ENCODE measurements around the gene SLC16A2.
"Not testable (repeated sequence)": the region's sequence is repeated elsewhere in the genome, so short reads cannot be mapped to it uniquely, and the experiment has no call there.

SLC16A2 gene

GRCh38 chrX:74448669-74449068, 27.4 kb downstream of the SLC16A2 start:
- no peak for DNase-seq

- peak; percentile 47 for DNase-seq
These were observed 28.1 kb downstream of the SLC16A2 start for GRCh38 chrX:74449322-74449936.

GRCh38 chrX:74449937-74450330, 28.6 kb downstream of the SLC16A2 start:
- DNase-seq, result no peak

- DNase-seq, result peak; percentile 30
These were observed 29.6 kb downstream of the SLC16A2 start for GRCh38 chrX:74450803-74451449.

GRCh38 chrX:74451450-74452198, 30.3 kb downstream of the SLC16A2 start:
- peak; percentile 5 for DNase-seq

GRCh38 chrX:74452199-74452481, 30.8 kb downstream of the SLC16A2 start:
- no peak for DNase-seq

GRCh38 chrX:74453178-74453577, 31.9 kb downstream of the SLC16A2 start:
- DNase-seq, result no peak

GRCh38 chrX:74454233-74454632, 32.9 kb downstream of the SLC16A2 start:
- DNase-seq, result not testable (repeated sequence)

GRCh38 chrX:74458736-74459135, 37.4 kb downstream of the SLC16A2 start:
- no peak for DNase-seq

- DNase-seq, result no peak
These were observed 40.1 kb downstream of the SLC16A2 start for GRCh38 chrX:74461384-74461783.

- DNase-seq, result no peak
These were observed 43.4 kb downstream of the SLC16A2 start for GRCh38 chrX:74464722-74465121.

GRCh38 chrX:74465424-74465823, 44.1 kb downstream of the SLC16A2 start:
- no peak for DNase-seq

- DNase-seq, result no peak
These were observed 46.4 kb downstream of the SLC16A2 start for GRCh38 chrX:74467656-74468055.

- DNase-seq, result not testable (repeated sequence)
These were observed 51.8 kb downstream of the SLC16A2 start for GRCh38 chrX:74473116-74473515.

- no peak for DNase-seq
These were observed 69.0 kb downstream of the SLC16A2 start for GRCh38 chrX:74490247-74490646.

GRCh38 chrX:74492720-74493201, 71.5 kb downstream of the SLC16A2 start:
- DNase-seq, result peak; percentile 38

- no peak for DNase-seq
These were observed 72.5 kb downstream of the SLC16A2 start for GRCh38 chrX:74493806-74494205.

- no peak for DNase-seq
These were observed 77.6 kb downstream of the SLC16A2 start for GRCh38 chrX:74498924-74499323.

GRCh38 chrX:74500067-74500466, 78.8 kb downstream of the SLC16A2 start:
- no peak for DNase-seq

GRCh38 chrX:74500555-74500954, 79.3 kb downstream of the SLC16A2 start:
- no peak for DNase-seq

- no peak for DNase-seq
These were observed 84.1 kb downstream of the SLC16A2 start for GRCh38 chrX:74505437-74505836.

- DNase-seq, result no peak
These were observed 85.2 kb downstream of the SLC16A2 start for GRCh38 chrX:74506317-74507115.

- DNase-seq, result no peak
These were observed 85.9 kb downstream of the SLC16A2 start for GRCh38 chrX:74507191-74507590.
